ENCODE data around the gene ZEB1. TPM values are rescaled to one million over a fixed set of nuclear protein-coding genes. Genes with fewer than 3 reads are reported as not detected.

Gene ZEB1
- total RNA-seq, 2 donors from 2014 or later = 15.0 to 28.2 TPM

- TF ChIP-seq POLR2A (IDR thresholded peaks at IDR 0.05) (no peak), POLR2AphosphoS5 (IDR thresholded peaks at IDR 0.05) (no peak)
- TF ChIP-seq, protein P1, sequence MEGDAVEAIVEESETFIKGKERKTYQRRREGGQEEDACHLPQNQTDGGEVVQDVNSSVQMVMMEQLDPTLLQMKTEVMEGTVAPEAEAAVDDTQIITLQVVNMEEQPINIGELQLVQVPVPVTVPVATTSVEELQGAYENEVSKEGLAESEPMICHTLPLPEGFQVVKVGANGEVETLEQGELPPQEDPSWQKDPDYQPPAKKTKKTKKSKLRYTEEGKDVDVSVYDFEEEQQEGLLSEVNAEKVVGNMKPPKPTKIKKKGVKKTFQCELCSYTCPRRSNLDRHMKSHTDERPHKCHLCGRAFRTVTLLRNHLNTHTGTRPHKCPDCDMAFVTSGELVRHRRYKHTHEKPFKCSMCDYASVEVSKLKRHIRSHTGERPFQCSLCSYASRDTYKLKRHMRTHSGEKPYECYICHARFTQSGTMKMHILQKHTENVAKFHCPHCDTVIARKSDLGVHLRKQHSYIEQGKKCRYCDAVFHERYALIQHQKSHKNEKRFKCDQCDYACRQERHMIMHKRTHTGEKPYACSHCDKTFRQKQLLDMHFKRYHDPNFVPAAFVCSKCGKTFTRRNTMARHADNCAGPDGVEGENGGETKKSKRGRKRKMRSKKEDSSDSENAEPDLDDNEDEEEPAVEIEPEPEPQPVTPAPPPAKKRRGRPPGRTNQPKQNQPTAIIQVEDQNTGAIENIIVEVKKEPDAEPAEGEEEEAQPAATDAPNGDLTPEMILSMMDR (IDR thresholded peaks at IDR 0.05) = no peak
- 96% methylated on average over 4 of the region's 4 CpGs for WGBS
These were observed 259.9 kb downstream of the ZEB1 start for GRCh38 chr10:31578951-31579350.

More at GRCh38 chr10:31578951-31579350, 259.9 kb downstream of the ZEB1 start:
- DNase-seq (ENCODE audit: low spot score) = no peak
- peaks cover 2% of the 10 kb centered on the region for H3K27me3 ChIP-seq (replicated peaks; ENCODE audit: insufficient read depth)
- no peaks in the 10 kb centered on the region for H3K9me3 ChIP-seq
- intact Hi-C loops (cut with DNase I) = no loop called here
- no peaks in the 10 kb centered on the region for H3K36me3 ChIP-seq
- no peak overlapping the region for H3K4me3 ChIP-seq
- H3K4me1 ChIP-seq (replicated peaks) = no peaks in the 10 kb centered on the region
- no peak overlapping the region for H3K27ac ChIP-seq

Small RNAs within 50 kb of the gene (small RNA-seq; reads per million reads assigned to genes)
- gene SPTLC1P1 = 0 reads per million in 2 donors

Data from prostate gland (tissue), 2 donors.